ENCODE results near the gene PIGA.
"Not testable (repeated sequence)": the region's sequence is repeated elsewhere in the genome, so short reads cannot be mapped to it uniquely, and the experiment has no call there.

PIGA gene

DNA sequence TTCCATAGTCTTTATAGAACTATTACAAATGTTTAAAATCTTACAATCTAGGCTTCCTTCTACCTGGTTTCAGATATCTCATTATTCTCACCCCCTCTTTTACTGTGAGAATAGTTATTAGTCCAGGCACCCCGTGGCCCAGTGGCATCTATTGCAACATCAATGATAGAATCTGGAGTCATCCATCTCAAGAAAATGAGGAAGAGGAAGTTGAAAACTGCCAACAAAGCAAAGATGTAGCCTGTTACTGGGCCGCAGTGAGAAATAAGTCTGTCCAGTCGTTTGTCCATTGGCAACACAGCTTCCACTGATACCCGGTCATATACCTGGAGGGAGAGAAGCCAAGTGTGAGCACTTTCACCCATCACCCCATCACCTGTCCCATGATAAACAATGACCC is 13.9 kb downstream of the PIGA start:
- DNase-seq (ENCODE audit: low read depth) = no peak

- no peak for DNase-seq (ENCODE audit: low read depth)
Observed at GRCh38 chrX:15320297-15320696, 15.0 kb downstream of the PIGA start.

DNA sequence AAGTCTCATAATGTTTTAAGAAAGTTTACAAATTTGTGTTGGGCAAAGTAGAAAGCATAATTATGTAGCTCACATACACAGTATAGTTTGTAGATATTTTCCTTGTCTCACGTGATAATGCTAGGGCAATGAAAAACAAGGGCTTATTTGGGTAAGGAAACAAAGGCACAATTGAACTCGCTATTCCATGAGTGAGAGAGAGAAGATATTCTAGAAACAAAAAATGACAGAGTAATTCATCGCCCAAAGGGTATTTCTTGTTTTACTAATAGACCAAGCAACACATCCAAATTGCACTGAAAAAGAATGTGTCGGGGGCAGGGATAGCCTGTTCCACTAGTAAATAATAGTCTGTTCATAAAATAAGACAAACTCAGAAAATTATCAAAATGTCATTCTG is 16.2 kb downstream of the PIGA start:
- DNase-seq (ENCODE audit: low read depth) = no peak

DNA sequence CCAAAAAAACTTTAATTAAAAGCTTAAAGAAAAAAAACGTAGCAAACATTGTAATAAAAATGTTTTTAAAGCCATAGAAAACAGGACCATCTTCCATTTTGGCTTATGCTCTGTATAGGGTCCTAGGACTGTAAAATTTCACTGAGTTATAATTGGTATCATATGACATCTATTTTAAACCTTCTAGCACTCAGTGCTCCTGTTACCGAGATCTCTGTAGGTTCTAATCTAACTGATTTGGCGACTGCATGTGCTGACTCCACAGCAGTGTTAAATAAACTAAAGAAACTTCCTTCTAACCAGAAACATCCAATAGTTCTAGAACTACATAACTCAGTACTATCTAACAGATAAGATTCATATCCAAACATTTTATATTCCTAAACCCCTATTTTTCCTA is 19.8 kb downstream of the PIGA start, which contains the start of gene ASB11:
Gene ASB11 (minus strand): TSS at position 132 of the 400 bp plus-strand sequence. CDS start 35 bp downstream, at position 97.
- DNase-seq (ENCODE audit: low read depth) = no peak

- DNase-seq (ENCODE audit: low read depth) = no peak
Observed at GRCh38 chrX:15314472-15314871, 20.9 kb downstream of the PIGA start.

DNA sequence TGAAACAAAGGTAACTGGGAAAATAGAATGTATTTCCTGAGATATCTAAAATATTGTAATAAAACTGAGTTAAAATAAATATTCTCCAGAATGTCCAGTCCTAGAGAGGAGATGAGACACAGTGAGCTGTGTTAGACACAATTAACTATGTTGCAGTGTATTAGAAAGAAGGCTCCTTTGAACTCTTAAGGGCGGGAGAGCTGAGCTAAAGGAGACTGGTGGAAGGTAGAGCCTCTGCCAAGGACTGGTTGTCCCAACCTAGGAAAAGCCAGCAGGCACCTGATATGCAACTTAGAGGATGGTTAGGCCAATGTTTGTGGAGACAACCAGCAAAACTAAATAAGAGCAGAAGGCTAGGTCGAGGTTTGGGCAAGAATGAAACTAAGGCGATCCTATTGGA is 24.2 kb downstream of the PIGA start:
- no peak for DNase-seq (ENCODE audit: low read depth)

- no peak for DNase-seq (ENCODE audit: low read depth)
Observed at GRCh38 chrX:15310117-15310516, 25.2 kb downstream of the PIGA start.

GRCh38 chrX:15305899-15306298 is 29.4 kb downstream of the PIGA start:
- DNase-seq (ENCODE audit: low read depth) = not testable (repeated sequence)

DNA sequence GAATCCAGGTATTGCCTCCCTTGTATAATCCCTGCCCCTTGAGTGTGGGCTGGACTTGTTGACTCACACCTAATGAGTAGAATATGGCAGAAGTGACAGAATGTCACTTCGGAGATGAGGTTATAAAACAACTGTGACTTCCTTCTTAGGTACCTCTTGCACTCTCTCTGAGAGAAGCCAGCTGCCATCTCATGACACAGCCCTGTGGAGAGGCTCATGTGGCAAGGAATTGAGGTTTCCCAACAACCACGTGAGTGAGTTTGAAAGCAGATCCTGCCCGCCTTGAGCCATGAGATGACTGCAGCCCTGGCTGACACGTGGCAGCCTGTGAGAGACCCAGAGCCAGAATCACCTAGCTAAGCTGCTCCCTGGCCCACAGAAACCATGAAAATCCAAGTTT is 33.4 kb downstream of the PIGA start:
- DNase-seq (ENCODE audit: low read depth) = no peak

GRCh38 chrX:15299941-15300851 is 35.1 kb downstream of the PIGA start:
- DNase-seq (ENCODE audit: low read depth) = peak; percentile 18

DNA sequence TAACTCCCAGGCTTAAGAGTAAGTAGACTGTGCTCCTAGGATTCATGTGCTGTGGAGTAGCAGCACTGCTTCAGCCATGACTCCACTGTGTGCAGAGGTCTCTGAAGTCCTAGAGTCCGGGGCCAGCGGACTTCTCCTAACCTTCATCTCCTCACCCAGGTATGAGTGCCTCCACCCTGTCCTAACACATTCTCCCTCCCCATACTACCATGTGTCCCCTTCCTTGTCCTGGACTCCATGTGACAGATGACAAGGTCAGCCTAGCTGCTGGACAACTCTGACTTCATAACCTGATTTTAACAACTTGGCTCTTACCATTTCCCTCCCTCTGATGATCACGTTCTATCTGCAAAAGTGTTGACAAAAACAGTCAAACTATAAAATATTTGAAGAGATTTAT is 36.5 kb downstream of the PIGA start:
- no peak for DNase-seq (ENCODE audit: low read depth)

DNA sequence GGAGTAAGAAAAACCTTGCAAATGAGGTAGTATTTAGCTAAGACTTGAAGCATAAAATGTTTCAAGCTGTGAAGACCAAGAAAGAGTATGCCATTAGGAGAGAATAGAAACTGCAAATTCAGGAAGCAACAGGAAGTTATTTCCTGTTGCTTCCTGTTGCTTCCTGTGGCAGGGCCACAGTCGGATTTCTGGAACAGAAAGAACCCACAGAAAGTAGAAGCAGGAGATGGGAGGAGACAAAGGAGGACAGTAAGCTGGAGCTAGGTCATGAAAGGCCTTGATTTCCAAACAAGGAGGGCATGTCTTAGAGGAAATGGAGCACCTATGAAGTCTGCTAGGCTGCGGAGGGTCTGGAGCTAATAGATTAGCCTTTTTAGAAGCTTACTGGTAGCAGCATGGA is 37.1 kb downstream of the PIGA start:
- DNase-seq (ENCODE audit: low read depth) = no peak

- DNase-seq (ENCODE audit: low read depth) = peak; percentile 18
Observed at GRCh38 chrX:15293451-15293850, 41.9 kb downstream of the PIGA start.

DNA sequence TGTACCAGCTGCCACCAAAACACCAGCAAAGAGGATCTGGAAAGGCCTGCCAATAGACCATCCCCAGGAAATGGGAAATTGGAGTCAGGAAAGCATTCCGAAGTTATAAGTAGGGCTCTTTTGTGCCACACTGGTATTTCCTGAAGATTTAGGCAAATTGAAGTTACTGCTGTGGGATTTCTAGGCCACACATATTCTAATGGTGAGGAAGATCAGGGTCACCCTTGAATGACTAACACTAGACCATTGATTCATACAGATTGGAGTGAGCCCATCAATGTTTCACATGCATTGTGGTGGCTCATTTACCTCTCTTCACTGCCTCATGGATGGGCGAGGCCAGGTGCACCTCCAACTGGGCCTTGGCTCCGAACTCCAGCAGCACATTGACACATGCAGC is 42.5 kb downstream of the PIGA start:
- DNase-seq (ENCODE audit: low read depth) = peak; percentile 15

- DNase-seq (ENCODE audit: low read depth) = no peak
Observed at GRCh38 chrX:15277604-15278003, 57.7 kb downstream of the PIGA start.

GRCh38 chrX:15274946-15275345 is 60.4 kb downstream of the PIGA start:
- no peak for DNase-seq (ENCODE audit: low read depth)

GRCh38 chrX:15273275-15273674 is 62.0 kb downstream of the PIGA start:
- not testable (repeated sequence) for DNase-seq (ENCODE audit: low read depth)

- DNase-seq (ENCODE audit: low read depth) = no peak
Observed at GRCh38 chrX:15271757-15272156, 63.6 kb downstream of the PIGA start.

DNA sequence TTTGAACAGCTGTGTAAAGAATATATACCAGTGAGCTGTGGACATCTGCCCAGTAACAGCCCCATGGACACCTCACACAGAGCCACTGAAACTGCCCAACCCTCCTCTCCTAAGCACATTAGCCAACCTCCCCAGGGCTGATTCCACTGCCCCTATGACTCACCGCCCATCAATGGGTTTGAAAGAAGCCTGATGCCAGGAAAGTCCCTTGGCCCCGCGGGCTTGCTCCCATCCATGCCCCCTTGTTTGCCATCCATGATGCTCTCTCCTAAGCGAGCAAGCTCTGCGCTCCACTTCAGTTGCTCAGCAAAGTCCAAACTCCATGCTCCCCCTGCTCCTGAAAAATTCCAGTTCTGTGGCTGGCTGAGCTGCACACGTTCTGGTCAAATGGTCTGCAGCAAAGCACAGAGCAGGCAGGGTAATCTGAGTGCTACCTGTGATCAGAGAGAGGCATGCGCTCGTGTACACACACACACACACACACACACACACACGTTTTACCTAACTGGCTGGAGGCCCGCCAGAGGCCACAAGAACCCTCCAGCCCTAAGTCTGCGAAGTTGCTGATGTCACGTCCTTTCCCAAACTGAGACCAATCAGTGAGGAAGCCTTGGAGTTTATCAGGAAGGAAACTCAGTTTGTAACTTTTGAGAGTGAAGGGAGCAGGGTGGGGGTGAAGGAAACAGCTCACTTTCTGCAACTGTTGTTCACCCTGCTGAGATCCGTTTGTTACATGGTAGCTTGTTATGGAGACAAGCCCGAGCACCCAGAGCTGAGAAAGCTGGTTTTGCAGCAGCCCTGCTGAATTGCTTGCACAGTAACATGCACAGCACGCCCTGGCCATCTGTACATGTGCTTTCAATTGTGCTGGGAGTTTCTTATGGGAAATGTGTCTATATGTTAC is 65.5 kb downstream of the PIGA start, which contains the start of gene ASB9:
Gene ASB9 (minus strand): TSS at position 466 of the 904 bp plus-strand sequence. CDS start 209 bp downstream, at position 257.
- DNase-seq (ENCODE audit: low read depth) = peak; percentile 77
